ENCODE results near the gene NBEA.

NBEA gene

DNA sequence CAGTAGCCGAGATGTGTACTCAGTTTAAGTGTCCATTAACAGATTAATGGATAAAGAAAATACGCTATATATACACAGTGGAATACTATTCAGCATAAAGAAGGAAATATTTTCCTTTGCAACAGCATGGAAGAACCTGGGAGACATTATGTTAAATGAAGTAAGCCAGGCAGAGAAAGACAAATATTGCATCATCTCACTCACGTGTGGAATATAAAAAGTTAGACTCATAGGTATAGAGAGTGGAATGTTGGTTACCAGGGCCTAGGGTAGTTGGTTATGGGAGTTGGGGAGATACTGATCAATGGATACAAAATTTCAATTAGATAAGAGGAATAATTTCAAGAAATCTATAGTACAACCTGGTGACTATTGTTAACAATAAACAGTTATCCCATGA lies 324.3 kb downstream of the NBEA start:
- DNase-seq (ENCODE audit: low spot score): no peak

- DNase-seq (ENCODE audit: low spot score): no peak
Measured at GRCh38 chr13:35278917-35279316, 336.8 kb downstream of the NBEA start.

DNA sequence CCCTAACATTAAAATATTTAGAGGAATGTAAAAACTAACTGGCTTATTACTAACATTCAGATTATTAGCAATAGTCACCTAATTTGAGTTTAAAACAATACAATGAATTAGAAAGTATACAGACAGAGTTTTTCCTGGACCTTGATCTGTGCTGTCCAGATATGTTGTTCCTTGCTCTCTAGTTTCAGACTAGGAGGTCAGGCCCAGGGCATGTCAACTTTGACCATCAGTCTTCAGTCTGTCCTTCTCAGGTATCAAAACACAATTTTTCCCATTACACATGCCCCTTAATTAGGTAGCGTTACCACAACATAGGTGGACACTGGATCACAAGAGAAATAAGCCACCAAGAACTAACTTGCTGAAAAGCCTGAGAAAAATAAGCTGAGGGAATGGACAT lies 337.4 kb downstream of the NBEA start:
- DNase-seq (ENCODE audit: low spot score): no peak

DNA sequence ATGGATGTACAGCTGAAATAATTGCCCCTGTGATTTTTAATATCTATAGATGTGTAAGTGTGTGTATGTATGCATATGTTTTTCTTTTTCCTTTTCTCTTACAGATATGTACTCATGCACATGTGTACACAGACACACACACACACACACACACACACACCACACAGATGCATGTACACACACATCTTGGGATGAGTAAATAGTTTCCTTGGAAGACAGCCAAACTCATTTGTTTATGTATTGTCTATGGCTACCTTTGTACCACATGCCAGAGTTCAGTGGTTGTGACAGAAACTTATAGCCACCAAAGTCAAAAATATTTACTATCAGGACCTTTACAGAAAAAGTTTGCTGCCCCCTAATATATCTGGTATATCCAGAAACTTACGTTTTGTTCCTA lies 341.8 kb downstream of the NBEA start:
- no peak for DNase-seq (ENCODE audit: low spot score)

- DNase-seq (ENCODE audit: low spot score): no peak
Measured at GRCh38 chr13:35285677-35286076, 343.6 kb downstream of the NBEA start.

DNA sequence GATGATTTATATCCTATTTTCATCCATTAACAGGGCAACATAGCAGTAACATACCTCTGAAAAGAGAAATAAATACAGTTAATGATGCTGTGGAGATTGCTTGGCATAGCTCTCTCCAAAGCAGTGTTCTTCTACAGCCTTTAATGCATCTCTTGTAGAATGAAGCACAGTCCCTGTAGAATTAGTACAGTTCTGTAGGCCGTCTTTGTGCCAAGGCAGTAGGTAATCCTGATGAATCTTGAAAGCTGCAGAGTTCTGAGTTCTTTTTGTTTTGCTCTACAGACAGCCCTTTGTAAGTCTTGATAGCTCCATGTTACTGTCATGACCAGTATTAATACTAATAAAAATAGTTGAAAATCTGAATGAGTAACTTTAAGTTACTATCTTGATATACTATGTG lies 350.3 kb downstream of the NBEA start:
- DNase-seq (ENCODE audit: low spot score): no peak

- DNase-seq (ENCODE audit: low spot score): no peak
Measured at GRCh38 chr13:35293579-35294226, 351.6 kb downstream of the NBEA start.

DNA sequence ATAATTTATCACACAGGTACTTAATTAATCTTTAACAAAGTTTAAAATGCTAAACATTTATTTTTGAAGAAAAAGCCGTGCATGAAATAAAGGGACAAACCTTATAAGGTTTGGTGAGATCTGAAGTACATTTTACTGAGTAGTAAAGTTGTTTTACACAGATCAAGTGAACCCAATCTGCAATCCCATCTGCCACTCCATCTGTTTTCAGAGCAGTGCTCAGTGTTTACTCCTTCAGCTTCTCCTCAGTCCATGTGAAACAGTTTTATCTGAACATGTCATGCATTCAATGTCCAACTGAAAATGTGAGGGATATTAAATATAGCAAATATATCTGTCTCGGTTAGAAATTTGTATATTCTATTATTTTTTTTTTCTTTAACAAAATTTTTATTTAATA lies 367.6 kb downstream of the NBEA start:
- DNase-seq (ENCODE audit: low spot score): no peak

DNA sequence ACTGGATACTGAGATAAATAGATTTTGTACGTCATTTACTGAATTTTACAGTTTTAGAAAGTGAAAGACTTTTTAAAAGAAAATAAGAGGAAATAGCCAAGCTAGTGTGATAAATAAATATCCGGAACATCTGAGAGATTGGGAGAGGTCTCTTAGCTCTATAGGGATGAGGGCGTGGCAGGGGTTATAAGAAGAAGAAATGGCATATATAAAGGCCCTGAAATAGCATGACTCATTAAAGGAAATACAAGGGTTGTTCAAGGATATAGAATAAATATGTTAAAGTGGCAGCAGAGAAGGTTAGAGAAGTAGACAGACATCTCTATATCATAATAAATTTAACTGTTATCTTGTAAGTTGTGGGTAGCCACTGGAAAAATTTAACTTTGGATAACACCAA lies 390.1 kb downstream of the NBEA start:
- no peak for DNase-seq (ENCODE audit: low spot score)

GRCh38 chr13:35333157-35333556 lies 391.1 kb downstream of the NBEA start:
- no peak for DNase-seq (ENCODE audit: low spot score)

DNA sequence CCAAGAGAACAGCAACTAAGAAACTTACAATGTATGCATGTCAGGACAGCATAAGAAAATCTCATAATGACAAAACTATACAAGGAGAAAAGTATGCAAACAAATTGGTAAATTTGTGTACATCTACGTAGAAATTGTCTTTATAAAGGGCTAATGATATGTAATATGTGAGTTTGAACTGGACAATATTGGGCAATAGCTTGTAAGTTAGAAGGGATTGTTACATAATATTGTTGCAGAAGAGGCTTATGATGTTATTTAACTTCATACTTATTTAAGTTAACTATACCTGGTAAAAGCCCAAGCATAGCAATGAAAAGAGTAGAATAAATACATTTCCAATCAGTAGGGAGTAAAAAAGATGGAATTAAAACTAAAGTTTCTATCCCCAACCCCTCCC lies 400.4 kb downstream of the NBEA start:
- DNase-seq (ENCODE audit: low spot score): no peak

DNA sequence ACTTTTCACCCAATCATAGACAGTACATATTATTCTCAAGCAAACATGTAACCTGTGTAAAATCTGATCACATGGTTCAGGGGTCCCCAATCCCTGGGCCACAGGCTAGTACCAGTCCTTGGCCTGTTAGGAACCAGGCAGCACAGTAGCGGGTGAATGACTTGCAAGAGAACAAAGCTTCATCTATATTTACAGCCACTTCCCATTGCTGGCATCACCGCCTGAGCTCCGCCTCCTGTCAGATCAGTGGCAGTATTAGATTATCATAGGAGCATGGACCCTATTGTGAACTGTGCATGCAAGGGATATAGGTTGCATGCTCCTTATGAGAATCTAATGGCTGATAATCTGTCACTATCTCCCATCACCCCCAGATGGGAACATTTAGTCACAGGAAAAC lies 401.3 kb downstream of the NBEA start:
- no peak for DNase-seq (ENCODE audit: low spot score)

- DNase-seq (ENCODE audit: low spot score): no peak
Measured at GRCh38 chr13:35345992-35346391, 403.9 kb downstream of the NBEA start.

- no peak for DNase-seq (ENCODE audit: low spot score)
Measured at GRCh38 chr13:35346494-35346893, 404.4 kb downstream of the NBEA start.

DNA sequence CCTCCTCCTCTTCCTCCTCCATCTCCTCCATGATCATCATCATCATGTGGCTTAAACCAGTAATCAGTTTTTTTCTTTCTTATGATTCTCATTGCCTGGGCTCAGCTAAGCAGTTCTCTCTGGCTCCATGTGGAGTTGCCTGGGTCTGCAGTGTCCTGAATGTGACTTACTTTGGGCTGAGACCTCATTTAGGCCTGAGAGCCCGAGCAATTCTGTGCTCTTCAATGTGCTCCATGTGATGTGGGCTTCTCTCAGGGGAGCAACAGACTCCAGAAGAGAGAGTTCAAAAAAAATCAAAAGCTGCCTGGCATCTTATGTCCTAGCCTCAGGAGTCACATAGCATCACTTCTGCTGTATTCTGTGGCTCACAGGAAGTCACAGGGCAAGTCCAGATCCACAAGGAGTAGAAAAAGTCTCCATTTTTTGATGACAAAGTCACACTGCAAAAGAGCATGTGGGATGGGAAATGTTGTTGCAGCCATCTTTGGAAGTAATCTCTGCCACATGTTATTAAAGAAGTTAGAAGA lies 405.7 kb downstream of the NBEA start:
- no peak for DNase-seq (ENCODE audit: low spot score)

GRCh38 chr13:35349052-35349451 lies 407.0 kb downstream of the NBEA start:
- no peak for DNase-seq (ENCODE audit: low spot score)

DNA sequence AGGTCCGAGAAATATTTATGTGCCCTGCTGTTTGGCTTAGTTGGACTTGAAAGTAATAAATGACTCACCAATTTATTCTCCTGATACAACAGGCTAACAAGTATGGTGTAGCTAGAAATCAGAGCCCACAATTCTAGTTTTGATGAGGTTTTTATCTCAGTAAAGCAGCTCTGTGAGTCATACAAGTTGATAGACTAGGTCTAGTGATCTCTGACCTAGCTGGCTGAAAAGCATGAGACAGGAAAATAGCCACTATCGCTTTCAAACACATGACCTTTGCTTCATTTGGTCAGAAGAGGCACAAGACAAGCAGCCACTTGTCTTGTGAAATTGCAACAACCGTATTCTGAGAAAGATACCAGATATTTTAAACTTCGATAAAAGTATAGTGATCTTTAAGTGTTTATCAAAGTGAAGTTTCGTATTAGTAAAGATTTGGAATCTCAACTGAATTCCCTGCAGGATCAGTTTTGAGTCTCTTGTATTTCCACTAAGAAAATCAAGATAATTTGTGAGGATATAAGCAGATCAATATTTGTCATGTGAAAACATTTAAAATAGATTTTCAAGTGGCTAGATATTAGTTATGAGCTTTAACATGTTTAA lies 407.7 kb downstream of the NBEA start:
- DNase-seq (ENCODE audit: low spot score): no peak

GRCh38 chr13:35354285-35354684 lies 412.2 kb downstream of the NBEA start:
- no peak for DNase-seq (ENCODE audit: low spot score)

- no peak for DNase-seq (ENCODE audit: low spot score)
Measured at GRCh38 chr13:35354882-35355281, 412.8 kb downstream of the NBEA start.

- no peak for DNase-seq (ENCODE audit: low spot score)
Measured at GRCh38 chr13:35356572-35356971, 414.5 kb downstream of the NBEA start.

DNA sequence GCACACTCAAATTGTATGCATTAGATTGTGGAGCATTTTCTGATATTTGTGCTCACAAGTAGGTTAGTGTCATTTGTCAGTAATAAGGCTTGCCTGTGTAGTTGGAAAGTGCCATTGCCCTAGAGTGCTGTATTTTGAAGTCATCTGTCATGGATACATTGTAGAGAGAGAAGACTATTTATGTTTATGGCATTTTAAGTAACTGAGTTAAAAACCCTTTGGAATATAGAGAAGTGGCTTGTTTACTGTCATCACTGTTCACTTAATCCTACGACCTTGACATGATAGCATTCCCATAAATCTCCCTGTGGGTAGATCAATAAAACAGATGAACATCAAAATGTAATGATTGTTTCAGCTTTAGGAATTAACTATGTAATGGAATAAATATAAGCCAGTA lies 423.8 kb downstream of the NBEA start:
- no peak for DNase-seq (ENCODE audit: low spot score)

- no peak for DNase-seq (ENCODE audit: low spot score)
Measured at GRCh38 chr13:35367586-35367985, 425.5 kb downstream of the NBEA start.

GRCh38 chr13:35378939-35379338 lies 436.9 kb downstream of the NBEA start:
- DNase-seq (ENCODE audit: low spot score): no peak

- no peak for DNase-seq (ENCODE audit: low spot score)
Measured at GRCh38 chr13:35379663-35380062, 437.6 kb downstream of the NBEA start.
